Nephron (organoid): Measurements from ENCODE around the gene TUT7.

ENCODE experiments used
- H3K27ac Mint-ChIP-seq, 3 experiments: 2 replicates each; pipeline ENCODE4 v1.8.0; 2020; ENCODE audit warnings: mixed read lengths in 3 of 3, mild to moderate bottlenecking in 2 of 3, moderate library complexity in 1 of 3
- H3K27me3 Mint-ChIP-seq: 2 replicates; pipeline ENCODE4 v1.8.0; 2021; ENCODE audit warnings: low read depth, mild to moderate bottlenecking, moderate library complexity, mixed read lengths
- H3K36me3 Mint-ChIP-seq: 2 replicates; pipeline ENCODE4 v1.8.0; 2020; ENCODE audit warnings: low read depth, mixed read lengths
- H3K4me1 Mint-ChIP-seq: 2 replicates; pipeline ENCODE4 v1.8.0; 2020; ENCODE audit warnings: mixed read lengths
- H3K4me3 Mint-ChIP-seq, 3 experiments: 2 replicates each; pipeline ENCODE4 v1.8.0; 2020; ENCODE audit warnings: mild to moderate bottlenecking in 3 of 3, mixed read lengths in 3 of 3, moderate library complexity in 2 of 3
- H3K9me3 Mint-ChIP-seq: 2 replicates; pipeline ENCODE4 v1.8.0; 2020; ENCODE audit warnings: mixed read lengths
- CTCF ChIP-seq, 3 experiments: fragments of 200-600 bp; sonication (generic); IDR thresholded peaks; one replicate each; pipeline ENCODE4 v1.5.0; 2021; ENCODE audit warnings: antibody characterized with exemption in 3 of 3; ENCODE audit not compliant: unreplicated experiment in 3 of 3

TUT7 gene

GRCh38 chr9:86246752-86247161 lies 107.5 kb downstream of the TUT7 start:
- H3K4me3 Mint-ChIP-seq: peak overlapping the region in 2 of 3 experiments; percentile 23 to 54
- H3K27ac Mint-ChIP-seq: peak overlapping the region; percentile 19 to 82 (median 49)
- H3K9me3 Mint-ChIP-seq: peaks cover 9% of the 10 kb centered on the region
- TF ChIP-seq CTCF (IDR thresholded peaks at IDR 0.05; ENCODE audit: unreplicated experiment in 3 of 3): no peak
- peaks cover 13% of the 10 kb centered on the region for H3K4me1 Mint-ChIP-seq
- peaks cover 3% of the 10 kb centered on the region for H3K36me3 Mint-ChIP-seq
- peaks cover 3% of the 10 kb centered on the region for H3K27me3 Mint-ChIP-seq

GRCh38 chr9:86242071-86242470 lies 112.1 kb downstream of the TUT7 start:
- TF ChIP-seq CTCF (IDR thresholded peaks at IDR 0.05; ENCODE audit: unreplicated experiment in 3 of 3): no peak
- no peak overlapping the region for H3K4me3 Mint-ChIP-seq
- H3K9me3 Mint-ChIP-seq: no peaks in the 10 kb centered on the region
- peaks cover 10% of the 10 kb centered on the region for H3K4me1 Mint-ChIP-seq
- H3K36me3 Mint-ChIP-seq: no peaks in the 10 kb centered on the region
- H3K27me3 Mint-ChIP-seq: no peaks in the 10 kb centered on the region
- H3K27ac Mint-ChIP-seq: peak overlapping the region; percentile 9 to 53 (median 39)

GRCh38 chr9:86241216-86241615 lies 113.0 kb downstream of the TUT7 start:
- no peak for TF ChIP-seq CTCF (IDR thresholded peaks at IDR 0.05; ENCODE audit: unreplicated experiment in 3 of 3)

GRCh38 chr9:86238861-86239770 lies 115.1 kb downstream of the TUT7 start:
- TF ChIP-seq CTCF (IDR thresholded peaks at IDR 0.05; ENCODE audit: unreplicated experiment in 3 of 3): peak in 1 of 3 experiments; percentile 38

More at GRCh38 chr9:86241216-86241615, 113.0 kb downstream of the TUT7 start:
- H3K36me3 Mint-ChIP-seq: no peaks in the 10 kb centered on the region
- H3K4me1 Mint-ChIP-seq: peaks cover 5% of the 10 kb centered on the region
- no peak overlapping the region for H3K27ac Mint-ChIP-seq
- H3K4me3 Mint-ChIP-seq: no peak overlapping the region
- H3K9me3 Mint-ChIP-seq: no peaks in the 10 kb centered on the region
- no peaks in the 10 kb centered on the region for H3K27me3 Mint-ChIP-seq

More at GRCh38 chr9:86238861-86239770, 115.1 kb downstream of the TUT7 start:
- peaks cover 5% of the 10 kb centered on the region for H3K4me1 Mint-ChIP-seq
- peak overlapping the region; percentile 7 to 30 (median 28) for H3K27ac Mint-ChIP-seq
- no peaks in the 10 kb centered on the region for H3K9me3 Mint-ChIP-seq
- no peaks in the 10 kb centered on the region for H3K36me3 Mint-ChIP-seq
- H3K27me3 Mint-ChIP-seq: no peaks in the 10 kb centered on the region
- no peak overlapping the region for H3K4me3 Mint-ChIP-seq
